H9 (cell line): ENCODE measurements around the gene KRT31. TPM values are rescaled to one million over a fixed set of nuclear protein-coding genes. Genes with fewer than 3 reads are reported as not detected.

Source experiments
- DNase-seq: peaks from one replicate; pipeline ENCODE4 v3.0.0-alpha.2; 2017
- H2AFZ ChIP-seq: one replicate; pipeline ENCODE4 v1.6.1; 2013; ENCODE audit warnings: mild to moderate bottlenecking, low read length, control low read depth, moderate library complexity
- H2AK5ac ChIP-seq: 2 replicates; pipeline ENCODE4 v1.6.1; 2013; ENCODE audit warnings: low read length, control low read depth, mixed read lengths; ENCODE audit not compliant: insufficient read length
- H2BK120ac ChIP-seq: one replicate; pipeline ENCODE4 v1.6.1; 2013; ENCODE audit warnings: low read depth, mild to moderate bottlenecking, low read length, control low read depth, inconsistent platforms; ENCODE audit not compliant: poor library complexity, severe bottlenecking
- H2BK12ac ChIP-seq: 2 replicates; pipeline ENCODE4 v1.6.1; 2013; ENCODE audit warnings: low read length, control low read depth, mixed read lengths, low read depth; ENCODE audit not compliant: insufficient read length
- H2BK15ac ChIP-seq: 2 replicates; pipeline ENCODE4 v1.6.1; 2013; ENCODE audit warnings: low read depth, low read length, control low read depth
- H2BK20ac ChIP-seq: one replicate; pipeline ENCODE4 v1.6.1; 2013; ENCODE audit warnings: low read depth, mild to moderate bottlenecking, low read length, control low read depth, inconsistent platforms; ENCODE audit not compliant: poor library complexity, severe bottlenecking
- H2BK5ac ChIP-seq: 2 replicates; pipeline ENCODE4 v1.6.1; 2013; ENCODE audit warnings: low read length, control low read depth, mixed read lengths; ENCODE audit not compliant: insufficient read length
- H3K14ac ChIP-seq: 2 replicates; pipeline ENCODE4 v1.6.1; 2013; ENCODE audit warnings: low read length, control low read depth; ENCODE audit not compliant: insufficient read depth
- H3K18ac ChIP-seq: 2 replicates; pipeline ENCODE4 v1.6.1; 2013; ENCODE audit warnings: low read depth, mild to moderate bottlenecking, mixed read lengths, low read length, control low read depth; ENCODE audit not compliant: insufficient read length
- H3K23ac ChIP-seq: 2 replicates; pipeline ENCODE4 v1.6.1; 2013; ENCODE audit warnings: low read length, control low read depth, mixed read lengths, low read depth; ENCODE audit not compliant: insufficient read length
- H3K23me2 ChIP-seq: 2 replicates; pipeline ENCODE4 v1.6.1; 2013; ENCODE audit warnings: low read depth, mild to moderate bottlenecking, mixed read lengths, low read length, control low read depth; ENCODE audit not compliant: insufficient read length, poor library complexity, severe bottlenecking
- H3K27ac ChIP-seq: 2 replicates; pipeline ENCODE4 v1.5.1; 2013; ENCODE audit warnings: low read length, control low read depth, mixed read lengths, low read depth; ENCODE audit not compliant: insufficient read length
- H3K27me3 ChIP-seq: 2 replicates; pipeline ENCODE4 v1.6.1; 2013; ENCODE audit warnings: low read length, control low read depth, inconsistent platforms; ENCODE audit not compliant: insufficient read depth
- H3K4ac ChIP-seq: 2 replicates; pipeline ENCODE4 v1.6.1; 2013; ENCODE audit warnings: low read depth, mild to moderate bottlenecking, control low read depth, inconsistent platforms, low read length, moderate library complexity
- H3K4me1 ChIP-seq: 2 replicates; pipeline ENCODE4 v1.6.1; 2013; ENCODE audit warnings: low read length, control low read depth, inconsistent platforms; ENCODE audit not compliant: insufficient read depth
- H3K4me2 ChIP-seq: 2 replicates; pipeline ENCODE4 v1.6.1; 2013; ENCODE audit warnings: low read length, control low read depth, mixed read lengths; ENCODE audit not compliant: insufficient read length, insufficient read depth
- H3K56ac ChIP-seq: 2 replicates; pipeline ENCODE4 v1.6.1; 2013; ENCODE audit warnings: low read depth, mild to moderate bottlenecking, mixed read lengths, low read length, control low read depth; ENCODE audit not compliant: insufficient read length
- H3K79me1 ChIP-seq: 2 replicates; pipeline ENCODE4 v1.6.1; 2013; ENCODE audit warnings: low read depth, mild to moderate bottlenecking, moderate library complexity, low read length, control low read depth, inconsistent platforms; ENCODE audit not compliant: insufficient read depth, poor library complexity, severe bottlenecking
- H3K79me2 ChIP-seq: 2 replicates; pipeline ENCODE4 v1.6.1; 2013; ENCODE audit warnings: low read length, control low read depth, inconsistent platforms; ENCODE audit not compliant: insufficient read depth
- H3K9ac ChIP-seq: 2 replicates; pipeline ENCODE4 v1.6.1; 2013; ENCODE audit warnings: low read length, control low read depth, mixed read lengths; ENCODE audit not compliant: insufficient read length; ENCODE audit errors: extremely low read depth
- H3K9me3 ChIP-seq: one replicate; pipeline ENCODE4 v1.6.1; 2013; ENCODE audit warnings: low read depth, low read length, inconsistent platforms; ENCODE audit not compliant: control insufficient read depth
- H3T11ph ChIP-seq: one replicate; pipeline ENCODE4 v1.6.1; 2013; ENCODE audit warnings: mild to moderate bottlenecking, low read length, control low read depth, inconsistent platforms
- H4K20me1 ChIP-seq: one replicate; pipeline ENCODE4 v1.6.1; 2013; ENCODE audit not compliant: control insufficient read depth, insufficient read length, insufficient read depth
- H4K5ac ChIP-seq: 2 replicates; pipeline ENCODE4 v1.6.1; 2013; ENCODE audit warnings: low read depth, mild to moderate bottlenecking, mixed read lengths, low read length, control low read depth; ENCODE audit not compliant: insufficient read length
- H4K8ac ChIP-seq: replicated peaks from 2 replicates; pipeline ENCODE4 v1.6.1; 2013; ENCODE audit warnings: low read length, control low read depth, mixed read lengths, low read depth; ENCODE audit not compliant: insufficient read length
- H4K91ac ChIP-seq: 2 replicates; pipeline ENCODE4 v1.6.1; 2013; ENCODE audit warnings: low read depth, mild to moderate bottlenecking, moderate library complexity, mixed read lengths, low read length, control low read depth; ENCODE audit not compliant: insufficient read length
- H3K27ac Mint-ChIP-seq, 3 experiments: 2 replicates in 2 of 3; 3 replicates in 1 of 3; pipeline ENCODE4 v1.8.0; 2020 to 2021; ENCODE audit warnings: mixed read lengths in 3 of 3, mild to moderate bottlenecking in 1 of 3, moderate library complexity in 1 of 3
- H3K27me3 Mint-ChIP-seq: 2 replicates; pipeline ENCODE4 v1.8.0; 2021; ENCODE audit warnings: low read depth, mild to moderate bottlenecking, moderate library complexity, mixed read lengths
- H3K36me3 Mint-ChIP-seq, 3 experiments: 2 replicates in 2 of 3; 3 replicates in 1 of 3; pipeline ENCODE4 v1.8.0; 2020 to 2021; ENCODE audit warnings: low read depth in 3 of 3, mixed read lengths in 3 of 3; ENCODE audit not compliant: insufficient read depth in 1 of 3
- H3K4me1 Mint-ChIP-seq, 2 experiments: 2 replicates each; pipeline ENCODE4 v1.8.0; 2020; ENCODE audit warnings: mixed read lengths in 2 of 2
- H3K4me3 Mint-ChIP-seq, 2 experiments: 2 replicates in 1 of 2; 3 replicates in 1 of 2; pipeline ENCODE4 v1.8.0; 2020 to 2021; ENCODE audit warnings: mild to moderate bottlenecking in 2 of 2, mixed read lengths in 2 of 2, moderate library complexity in 1 of 2
- H3K9me3 Mint-ChIP-seq, 2 experiments: 2 replicates in 1 of 2; 3 replicates in 1 of 2; pipeline ENCODE4 v1.8.0; 2020; ENCODE audit warnings: mild to moderate bottlenecking in 2 of 2, mixed read lengths in 2 of 2, moderate library complexity in 1 of 2
- WGBS: extraction: QIAGEN DNeasy Blood & Tissue Kit; methylation state at CpG from one replicate; pipeline ENCODE4 v1.1.7; 2013; ENCODE audit warnings: missing lambda C conversion rate, low lambda C conversion rate, mixed read lengths; ENCODE audit not compliant: insufficient read length; ENCODE audit errors: extremely low coverage; 5-methylcytosine and 5-hydroxymethylcytosine counted together
- total RNA-seq: library from RNA; stranded (reverse); gene quantifications from 2 replicates; pipeline ENCODE4 v1.2.1, GENCODE V29; 2021
- TF ChIP-seq, protein P1 (sequence below): fragments of 200-600 bp; sonication (generic); conservative IDR thresholded peaks from 3 replicates; pipeline ENCODE4 v1.8.0; 2021; ENCODE audit warnings: antibody characterized with exemption, mild to moderate bottlenecking

The KRT31 gene
- total RNA-seq, 1 experiment from 2014 or later, result not detected

DNA sequence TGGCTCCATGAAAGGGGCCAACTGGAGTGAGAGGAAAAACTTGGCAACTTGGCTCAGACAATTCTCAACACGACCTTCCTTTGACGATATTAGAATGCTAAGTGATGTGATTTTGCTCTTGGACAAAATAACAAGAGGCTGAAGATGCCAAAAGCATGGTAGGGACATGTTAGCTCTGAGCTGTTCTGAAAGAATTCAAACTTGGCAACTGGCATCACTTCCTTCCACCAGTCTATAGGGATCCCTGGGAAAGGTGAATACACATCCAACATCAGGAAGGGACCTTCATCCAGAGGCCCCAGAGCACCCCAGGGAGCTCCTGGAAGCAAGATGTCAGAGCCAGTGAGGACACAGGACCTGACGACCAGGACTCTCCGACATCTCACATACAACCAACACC lies 22.7 kb upstream of the KRT31 start:
- Mint-ChIP-seq H3K36me3 (no peaks in the 10 kb centered on the region), H3K4me1 (peaks cover 8% of the 10 kb centered on the region in 2 experiments; a peak in 3 of 4 replicates), H3K27me3 (peaks cover 11% of the 10 kb centered on the region), H3K27ac (no peak overlapping the region), H3K4me3 (no peak overlapping the region), H3K9me3 (no peaks in the 10 kb centered on the region)
- Histone ChIP-seq H2AK5ac (no peak overlapping the region), H4K20me1 (no peaks in the 10 kb centered on the region), H2AFZ (no peak overlapping the region), H3K14ac (no peak overlapping the region), H3K23ac (no peak overlapping the region), H4K5ac (no peak overlapping the region), H3K27me3 (no peaks in the 10 kb centered on the region), H3K56ac (no peak overlapping the region), H3K79me1 (no peaks in the 10 kb centered on the region), H3K4me1 (no peaks in the 10 kb centered on the region), H2BK20ac (no peak overlapping the region), H3K4ac (no peak overlapping the region), H2BK15ac (no peak overlapping the region), H2BK12ac (no peak overlapping the region), H3K9ac (no peak overlapping the region), H3K4me2 (no peak overlapping the region), H3K23me2 (no peaks in the 10 kb centered on the region), H3K9me3 (no peaks in the 10 kb centered on the region), H3K18ac (no peak overlapping the region), H3K79me2 (no peaks in the 10 kb centered on the region), H3K27ac (no peak overlapping the region), H4K8ac (no peak overlapping the region), H2BK120ac (no peak overlapping the region), H2BK5ac (no peak overlapping the region), H3T11ph (no peak overlapping the region), H4K91ac (no peak overlapping the region)
- DNase-seq, result no peak
- WGBS, result no CpG with 5 or more reads among the region's 4 CpGs
- TF ChIP-seq, protein P1, sequence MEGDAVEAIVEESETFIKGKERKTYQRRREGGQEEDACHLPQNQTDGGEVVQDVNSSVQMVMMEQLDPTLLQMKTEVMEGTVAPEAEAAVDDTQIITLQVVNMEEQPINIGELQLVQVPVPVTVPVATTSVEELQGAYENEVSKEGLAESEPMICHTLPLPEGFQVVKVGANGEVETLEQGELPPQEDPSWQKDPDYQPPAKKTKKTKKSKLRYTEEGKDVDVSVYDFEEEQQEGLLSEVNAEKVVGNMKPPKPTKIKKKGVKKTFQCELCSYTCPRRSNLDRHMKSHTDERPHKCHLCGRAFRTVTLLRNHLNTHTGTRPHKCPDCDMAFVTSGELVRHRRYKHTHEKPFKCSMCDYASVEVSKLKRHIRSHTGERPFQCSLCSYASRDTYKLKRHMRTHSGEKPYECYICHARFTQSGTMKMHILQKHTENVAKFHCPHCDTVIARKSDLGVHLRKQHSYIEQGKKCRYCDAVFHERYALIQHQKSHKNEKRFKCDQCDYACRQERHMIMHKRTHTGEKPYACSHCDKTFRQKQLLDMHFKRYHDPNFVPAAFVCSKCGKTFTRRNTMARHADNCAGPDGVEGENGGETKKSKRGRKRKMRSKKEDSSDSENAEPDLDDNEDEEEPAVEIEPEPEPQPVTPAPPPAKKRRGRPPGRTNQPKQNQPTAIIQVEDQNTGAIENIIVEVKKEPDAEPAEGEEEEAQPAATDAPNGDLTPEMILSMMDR, result no peak
